Measurements from ENCODE around the gene NUP107.

GRCh38 chr12:68781728-68782127 lies 95.0 kb downstream of the NUP107 start:
- no peak for TF ChIP-seq CTCF (IDR thresholded peaks at IDR 0.05; ENCODE audit: low read depth, low read length, poor library complexity, severe bottlenecking)
- no peak for TF ChIP-seq EZH2phosphoT487 (IDR thresholded peaks at IDR 0.05; ENCODE audit: borderline replicate concordance, low read length)

All from DOHH2 (cell line).